GM12891 (cell line): ENCODE measurements around the gene STAT5B.
"Not testable (repeated sequence)": the region's sequence is repeated elsewhere in the genome, so short reads cannot be mapped to it uniquely, and the experiment has no call there.

Experiments used
- POLR2A ChIP-seq: IDR thresholded peaks from 2 replicates; pipeline ENCODE4 v1.6.1; 2011; ENCODE audit warnings: low read depth, low read length, control low read depth
- POLR2AphosphoS5 ChIP-seq: IDR thresholded peaks from 2 replicates; pipeline ENCODE4 v1.6.1; 2011; ENCODE audit warnings: low read depth, low read length, control low read depth
- SPI1 ChIP-seq: IDR thresholded peaks from 2 replicates; pipeline ENCODE4 v1.6.1; 2011; ENCODE audit warnings: low read depth, low read length, control low read depth
- TAF1 ChIP-seq: IDR thresholded peaks from 2 replicates; pipeline ENCODE4 v1.6.1; 2011; ENCODE audit warnings: low read depth, low read length, control low read depth

DNA sequence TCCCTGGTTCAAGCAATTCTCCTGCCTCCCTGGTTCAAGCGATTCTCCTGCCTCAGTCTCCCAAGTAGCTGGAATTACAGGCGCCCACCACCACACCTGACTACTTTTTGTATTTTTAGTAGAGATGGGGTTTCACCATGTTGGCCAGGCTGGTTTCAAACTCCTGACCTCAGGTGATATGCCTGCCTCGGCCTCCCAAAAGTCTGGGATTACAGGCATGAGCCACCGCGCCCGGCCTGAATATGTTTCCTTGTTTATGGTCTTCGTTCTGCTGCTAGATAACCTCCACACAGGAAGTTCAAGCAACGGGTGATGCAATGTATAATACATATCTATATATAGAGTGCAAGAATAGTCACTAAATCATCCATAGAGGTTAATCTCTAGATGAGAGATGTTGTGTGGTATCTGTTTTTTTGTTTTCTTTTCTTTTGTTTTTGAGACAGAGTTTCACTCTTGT, 70.0 kb downstream of the STAT5B start:
- TF ChIP-seq POLR2A, POLR2AphosphoS5, TAF1, SPI1: not testable (repeated sequence)
